Mesenchymal stem cell (in vitro differentiated cells and primary cell): Measurements from ENCODE around the gene SIK3.
A peak's percentile ranks its signal among the peaks of the same experiment; 100 is the strongest.

Experiments used
- DNase-seq: peaks from one replicate; pipeline ENCODE4 v3.0.0-alpha.2; 2013
- H2AFZ ChIP-seq: one replicate; pipeline ENCODE4 v1.6.1; 2013; ENCODE audit warnings: low read depth, mild to moderate bottlenecking, control low read depth, inconsistent platforms, low read length, moderate library complexity
- H2AK5ac ChIP-seq: 2 replicates; pipeline ENCODE4 v1.6.1; 2013; ENCODE audit warnings: low read length, moderate library complexity, mild to moderate bottlenecking, inconsistent platforms; ENCODE audit not compliant: severe bottlenecking
- H2BK120ac ChIP-seq: one replicate; pipeline ENCODE4 v1.6.1; 2013; ENCODE audit warnings: low read depth, mild to moderate bottlenecking, inconsistent platforms, low read length, moderate library complexity
- H2BK12ac ChIP-seq, 2 experiments: one replicate each; pipeline ENCODE4 v1.6.1; 2013; ENCODE audit warnings: inconsistent platforms in 2 of 2, low read length in 2 of 2, mild to moderate bottlenecking in 2 of 2, moderate library complexity in 2 of 2, control low read depth in 1 of 2
- H2BK15ac ChIP-seq: one replicate; pipeline ENCODE4 v1.6.1; 2013; ENCODE audit warnings: mild to moderate bottlenecking, low read depth, inconsistent platforms; ENCODE audit not compliant: poor library complexity, severe bottlenecking
- H2BK5ac ChIP-seq: 2 replicates; pipeline ENCODE4 v1.6.1; 2013; ENCODE audit warnings: low read depth, mild to moderate bottlenecking, low read length, control low read depth, inconsistent platforms; ENCODE audit not compliant: poor library complexity, severe bottlenecking
- H3K14ac ChIP-seq, 2 experiments: one replicate each; pipeline ENCODE4 v1.6.1; 2013; ENCODE audit warnings: inconsistent platforms in 2 of 2, low read length in 2 of 2, control low read depth in 1 of 2, mild to moderate bottlenecking in 1 of 2, moderate library complexity in 1 of 2
- H3K18ac ChIP-seq, 2 experiments: one replicate each; pipeline ENCODE4 v1.6.1; 2013; ENCODE audit warnings: inconsistent platforms in 2 of 2, low read length in 2 of 2, control low read depth in 1 of 2, low read depth in 1 of 2, mild to moderate bottlenecking in 1 of 2
- H3K23ac ChIP-seq, 2 experiments: one replicate each; pipeline ENCODE4 v1.6.1; 2013; ENCODE audit warnings: inconsistent platforms in 2 of 2, low read length in 2 of 2, mild to moderate bottlenecking in 2 of 2, moderate library complexity in 2 of 2, control low read depth in 1 of 2
- H3K27ac ChIP-seq: 2 replicates; pipeline ENCODE4 v1.5.1; 2013; ENCODE audit warnings: mild to moderate bottlenecking, moderate library complexity, low read length, control low read depth, inconsistent platforms; ENCODE audit not compliant: poor library complexity, severe bottlenecking
- H3K27me3 ChIP-seq, 2 experiments: 2 replicates each; pipeline versions ENCODE4 v1.6.1 to v1.7.0; 2013; ENCODE audit warnings: low read length in 2 of 2, mild to moderate bottlenecking in 2 of 2, moderate library complexity in 2 of 2, control low read depth in 1 of 2, inconsistent platforms in 1 of 2; ENCODE audit not compliant: control insufficient read depth in 1 of 2, insufficient read depth in 1 of 2
- H3K36me3 ChIP-seq, 2 experiments: 2 replicates each; pipeline versions ENCODE4 v1.6.1 to v1.7.0; 2013; ENCODE audit warnings: low read length in 2 of 2, control low read depth in 1 of 2, inconsistent platforms in 1 of 2, low read depth in 1 of 2, mild to moderate bottlenecking in 1 of 2; ENCODE audit not compliant: insufficient read depth in 2 of 2, control insufficient read depth in 1 of 2
- H3K4ac ChIP-seq, 2 experiments: one replicate each; pipeline ENCODE4 v1.6.1; 2013; ENCODE audit warnings: inconsistent platforms in 2 of 2, low read length in 2 of 2, mild to moderate bottlenecking in 2 of 2, moderate library complexity in 2 of 2, control low read depth in 1 of 2, low read depth in 1 of 2
- H3K4me1 ChIP-seq: 2 replicates; pipeline ENCODE4 v1.6.1; 2013; ENCODE audit warnings: low read depth, low read length, control low read depth; ENCODE audit not compliant: control insufficient read depth, insufficient read depth
- H3K4me2 ChIP-seq: 2 replicates; pipeline ENCODE4 v1.6.1; 2013; ENCODE audit warnings: low read length, mild to moderate bottlenecking, inconsistent platforms; ENCODE audit not compliant: poor library complexity, severe bottlenecking
- H3K4me3 ChIP-seq, 2 experiments: 2 replicates each; pipeline versions ENCODE4 v1.5.1 to v1.7.0; 2013; ENCODE audit warnings: low read length in 2 of 2, mild to moderate bottlenecking in 2 of 2, control low read depth in 1 of 2, low read depth in 1 of 2; ENCODE audit not compliant: insufficient read depth in 1 of 2
- H3K79me1 ChIP-seq: replicated peaks from 2 replicates; pipeline ENCODE4 v1.6.1; 2013; ENCODE audit warnings: mild to moderate bottlenecking, control low read depth, low read length, inconsistent platforms; ENCODE audit not compliant: poor library complexity, severe bottlenecking
- H3K9ac ChIP-seq: 2 replicates; pipeline ENCODE4 v1.7.0; 2013; ENCODE audit warnings: mild to moderate bottlenecking, low read length, moderate library complexity
- H3K9me3 ChIP-seq: 2 replicates; pipeline ENCODE4 v1.7.0; 2013; ENCODE audit warnings: mild to moderate bottlenecking, low read length; ENCODE audit not compliant: control insufficient read depth
- H4K8ac ChIP-seq: one replicate; pipeline ENCODE4 v1.6.1; 2013; ENCODE audit warnings: inconsistent platforms, mild to moderate bottlenecking, low read length, moderate library complexity
- H4K91ac ChIP-seq: one replicate; pipeline ENCODE4 v1.6.1; 2013; ENCODE audit warnings: mild to moderate bottlenecking, low read length, inconsistent platforms
- WGBS: methylation state at CpG from one replicate; pipeline ENCODE4 v1.1.7; 2013; ENCODE audit warnings: mixed read lengths; 5-methylcytosine and 5-hydroxymethylcytosine counted together

The SIK3 gene

DNA sequence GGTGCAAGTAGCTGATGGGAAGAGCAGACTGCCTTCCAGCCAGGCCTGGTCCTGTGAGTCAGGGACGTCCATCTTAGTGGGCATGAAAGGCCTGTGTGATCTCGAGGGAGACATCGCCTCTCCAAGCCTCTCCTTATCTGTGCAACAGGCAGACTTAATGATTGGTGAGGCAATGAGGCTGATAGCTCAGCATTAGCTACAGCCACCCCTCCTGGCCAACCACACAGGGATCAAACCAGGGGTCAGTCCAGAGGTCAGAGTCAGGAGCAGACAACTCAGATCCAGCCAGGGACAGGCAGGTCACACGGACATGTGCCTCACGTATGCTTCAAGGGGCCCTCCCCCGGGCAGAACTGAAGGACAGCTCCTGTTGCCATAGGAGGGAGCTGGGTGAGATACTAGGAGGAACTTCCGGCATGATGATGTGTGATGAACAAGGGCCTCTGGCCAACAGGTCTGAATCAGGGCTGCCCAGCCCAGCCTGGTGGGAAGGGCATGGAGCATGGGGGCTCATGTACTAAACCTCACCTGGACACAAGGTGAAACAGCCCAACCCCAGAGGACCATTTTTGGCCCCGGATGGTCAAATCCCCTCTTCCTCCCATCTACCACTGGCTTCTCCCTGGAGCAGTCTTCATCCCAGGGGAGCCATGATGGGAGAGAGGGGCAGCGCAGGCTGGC is 271.3 kb downstream of the SIK3 start:
- no peak overlapping the region for H3K4me3 ChIP-seq
- peaks cover 0 to 18% of the 10 kb centered on the region in 2 experiments for H3K27me3 ChIP-seq

DNA sequence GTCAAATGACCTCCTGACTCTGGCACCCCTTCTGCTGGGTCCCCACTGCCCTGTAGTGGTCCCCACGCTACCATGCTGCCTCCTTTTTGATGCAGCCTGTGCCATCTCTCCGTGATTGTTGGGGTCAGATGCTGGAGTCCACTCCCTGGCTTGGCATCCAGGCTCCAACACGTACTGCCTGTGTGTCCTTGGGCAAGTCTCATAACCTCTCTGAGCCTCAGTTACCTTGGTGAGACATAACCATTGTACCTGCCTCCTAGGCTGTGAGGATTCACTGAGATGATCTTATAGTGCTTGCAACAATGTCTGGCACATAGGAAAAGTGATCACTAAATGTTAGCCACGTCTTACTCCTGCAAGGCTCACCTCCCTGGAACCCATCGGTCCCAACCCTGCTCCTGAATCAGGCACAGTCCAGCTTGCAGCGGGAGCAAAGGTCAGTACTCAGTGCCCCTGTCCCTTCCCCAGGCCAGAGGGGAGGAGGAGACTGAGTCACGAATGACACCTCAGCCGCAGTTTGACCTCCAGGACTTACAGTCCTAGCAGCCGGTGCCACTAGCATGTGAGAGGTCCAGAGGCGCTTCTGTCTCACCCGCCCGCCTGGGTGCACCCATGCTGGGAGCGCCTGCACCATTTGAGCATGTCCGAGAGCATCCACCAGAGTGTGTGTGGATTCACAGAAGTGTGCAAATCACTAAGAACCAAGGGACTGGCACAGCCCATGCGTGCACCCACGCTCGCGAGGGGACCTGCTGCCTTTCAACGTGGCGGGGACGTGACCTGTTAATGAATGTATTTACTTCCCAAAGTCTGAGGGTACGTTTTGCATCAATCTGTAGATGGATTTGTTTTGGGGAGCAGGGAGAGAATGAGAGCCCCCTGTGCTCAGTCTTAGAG is 272.1 kb downstream of the SIK3 start:
- no peak overlapping the region for H3K4ac ChIP-seq
- H3K36me3 ChIP-seq: peaks cover 0 to 7% of the 10 kb centered on the region in 2 experiments
- no peak overlapping the region for H3K23ac ChIP-seq
- no peak overlapping the region for H2BK5ac ChIP-seq
- H3K4me1 ChIP-seq: peaks cover 7% of the 10 kb centered on the region
- no peak overlapping the region for H4K8ac ChIP-seq
- H3K79me1 ChIP-seq: no peaks in the 10 kb centered on the region
- H2BK12ac ChIP-seq: no peak overlapping the region
- no peak overlapping the region for H2AFZ ChIP-seq
- H2BK15ac ChIP-seq: no peak overlapping the region
- no peak overlapping the region for H3K4me2 ChIP-seq
- no peak overlapping the region for H3K9ac ChIP-seq
- no peak overlapping the region for H3K27ac ChIP-seq
- DNase-seq: no peak
- H3K27me3 ChIP-seq: peaks cover 0 to 24% of the 10 kb centered on the region in 2 experiments
- no peak overlapping the region for H2AK5ac ChIP-seq
- no peaks in the 10 kb centered on the region for H3K9me3 ChIP-seq
- no peak overlapping the region for H3K4me3 ChIP-seq
- no peak overlapping the region for H2BK120ac ChIP-seq
- H3K18ac ChIP-seq: peak overlapping the region in 1 of 2 experiments; percentile 14
- WGBS: 79% methylated on average over 22 of the region's 22 CpGs
- no peak overlapping the region for H4K91ac ChIP-seq
- H3K14ac ChIP-seq: peak overlapping the region in 1 of 2 experiments; percentile 44

More for the DNA sequence above, 271.3 kb downstream of the SIK3 start:
- DNase-seq: no peak
- H3K36me3 ChIP-seq: no peaks in the 10 kb centered on the region
- H2BK5ac ChIP-seq: peak overlapping the region; percentile 63
- H2AK5ac ChIP-seq: no peak overlapping the region
- 70% methylated on average over 8 of the region's 9 CpGs for WGBS
- no peak overlapping the region for H2BK12ac ChIP-seq
- no peak overlapping the region for H4K8ac ChIP-seq
- H3K4me1 ChIP-seq: peaks cover 5% of the 10 kb centered on the region
- no peak overlapping the region for H2BK120ac ChIP-seq
- H3K14ac ChIP-seq: peak overlapping the region in 1 of 2 experiments; percentile 44
- H3K4me2 ChIP-seq: no peak overlapping the region
- H2AFZ ChIP-seq: no peak overlapping the region
- no peak overlapping the region for H3K27ac ChIP-seq
- H4K91ac ChIP-seq: no peak overlapping the region
- H3K18ac ChIP-seq: peak overlapping the region in 1 of 2 experiments; percentile 14
- no peak overlapping the region for H2BK15ac ChIP-seq
- H3K23ac ChIP-seq: peak overlapping the region in 1 of 2 experiments; percentile 18
- H3K9ac ChIP-seq: no peak overlapping the region
- H3K4ac ChIP-seq: no peak overlapping the region
- no peaks in the 10 kb centered on the region for H3K79me1 ChIP-seq
- no peaks in the 10 kb centered on the region for H3K9me3 ChIP-seq

DNA sequence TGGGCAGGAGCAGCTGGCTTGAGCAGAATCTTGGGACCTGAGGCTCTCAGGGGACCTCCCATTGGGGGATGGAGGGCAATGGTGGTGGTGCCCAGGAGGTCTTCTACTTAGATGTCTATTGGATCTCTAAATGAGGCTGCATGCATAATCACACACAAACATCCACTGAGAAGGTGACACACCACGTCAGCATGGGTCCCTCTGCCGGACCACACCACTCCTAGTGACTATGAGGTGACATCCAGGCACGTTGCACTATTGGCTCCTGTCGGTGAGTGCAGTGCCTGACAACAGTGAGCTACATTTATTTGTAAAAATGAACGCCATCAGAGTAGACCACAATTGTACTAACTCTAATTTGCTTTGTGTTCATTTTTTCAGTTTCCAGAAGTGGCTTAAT is 272.8 kb downstream of the SIK3 start:
- Histone ChIP-seq H2BK120ac (no peak overlapping the region), H2BK5ac (no peak overlapping the region), H2AFZ (no peak overlapping the region), H3K9ac (no peak overlapping the region), H3K4me2 (no peak overlapping the region), H4K91ac (no peak overlapping the region), H3K18ac (no peak overlapping the region), H3K14ac (no peak overlapping the region), H3K4me1 (peaks cover 7% of the 10 kb centered on the region), H3K23ac (no peak overlapping the region), H3K4ac (no peak overlapping the region), H3K4me3 (no peak overlapping the region), H2BK15ac (no peak overlapping the region), H3K27me3 (peaks cover 0 to 30% of the 10 kb centered on the region in 2 experiments), H3K36me3 (peaks cover 0 to 8% of the 10 kb centered on the region in 2 experiments), H3K9me3 (no peaks in the 10 kb centered on the region), H2AK5ac (no peak overlapping the region), H4K8ac (no peak overlapping the region), H2BK12ac (no peak overlapping the region), H3K27ac (no peak overlapping the region), H3K79me1 (no peaks in the 10 kb centered on the region)
- DNase-seq: no peak
- 72% methylated on average over 5 of the region's 5 CpGs for WGBS
